T1000 (cell line): ENCODE measurements around the gene PPARD.
A peak's percentile ranks its signal among the peaks of the same experiment; 100 is the strongest.
"Not testable (repeated sequence)": the region's sequence is repeated elsewhere in the genome, so short reads cannot be mapped to it uniquely, and the experiment has no call there.

Experiments
- DNase-seq: peaks from one replicate; lab custom pipeline; 2025; ENCODE audit warnings: mixed read lengths; lab: John Stamatoyannopoulos, UW

The PPARD gene

DNA sequence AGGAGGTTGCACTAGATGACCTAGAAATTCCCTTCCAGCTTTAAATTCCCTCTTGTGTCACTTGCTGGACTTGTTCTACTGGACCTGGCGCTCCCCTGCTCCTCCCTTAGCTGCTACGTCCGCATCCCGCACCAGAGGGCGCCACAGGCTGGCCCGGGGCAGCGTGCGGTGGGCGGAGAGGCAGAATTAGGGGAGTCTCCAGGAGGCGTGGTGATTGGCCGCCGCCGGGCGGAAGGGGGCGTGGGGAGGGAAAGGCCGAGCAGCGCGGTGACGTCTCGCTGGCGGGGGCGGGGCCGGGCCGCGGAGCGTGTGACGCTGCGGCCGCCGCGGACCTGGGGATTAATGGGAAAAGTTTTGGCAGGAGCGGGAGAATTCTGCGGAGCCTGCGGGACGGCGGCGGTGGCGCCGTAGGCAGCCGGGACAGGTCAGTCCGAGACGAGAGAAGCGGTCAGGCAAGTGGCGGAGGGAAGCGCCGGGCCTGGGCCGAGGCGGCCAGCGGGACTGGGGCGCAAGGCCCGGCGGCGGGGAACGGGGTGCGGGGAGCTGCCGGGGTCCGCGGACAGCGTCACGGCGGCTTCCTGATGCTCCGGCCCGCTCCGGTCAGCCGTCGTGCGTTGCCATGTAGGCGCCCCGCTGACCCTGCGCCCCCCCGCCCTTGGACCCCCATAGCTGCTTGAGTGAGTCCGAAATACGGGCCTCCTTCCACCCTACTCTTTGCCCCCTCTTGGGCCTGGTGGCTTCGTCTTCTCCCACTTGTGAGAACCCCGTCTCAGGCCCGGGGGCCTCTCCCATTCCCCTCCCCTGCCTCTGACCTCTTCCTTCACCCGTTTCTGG, at the start of gene PPARD:
PPARD (plus strand) TSS at position 301 of the 834 bp plus-strand sequence. CDS start 68,530 bp downstream, outside the sequence.
- peak; percentile 99 for DNase-seq

DNA sequence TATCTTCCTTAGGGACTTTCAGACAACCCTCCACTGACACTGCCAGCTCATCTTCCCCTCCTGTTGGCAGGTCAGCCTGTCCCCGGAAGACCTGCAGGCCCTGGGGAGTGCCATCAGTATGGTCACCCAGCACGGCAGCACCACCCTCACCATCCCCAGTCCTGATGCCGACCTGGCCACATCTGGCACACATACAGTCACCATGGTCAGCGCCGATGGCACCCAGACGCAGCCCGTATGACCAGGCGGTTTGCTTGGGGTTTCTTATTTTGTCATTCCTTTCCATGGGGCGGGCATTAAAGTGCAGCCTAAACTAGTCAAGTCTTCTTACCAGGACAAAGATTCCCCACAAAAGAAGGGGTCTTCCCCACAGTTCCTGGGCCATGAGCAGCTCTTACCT, 48.7 kb upstream of the PPARD start:
- DNase-seq = no peak

DNA sequence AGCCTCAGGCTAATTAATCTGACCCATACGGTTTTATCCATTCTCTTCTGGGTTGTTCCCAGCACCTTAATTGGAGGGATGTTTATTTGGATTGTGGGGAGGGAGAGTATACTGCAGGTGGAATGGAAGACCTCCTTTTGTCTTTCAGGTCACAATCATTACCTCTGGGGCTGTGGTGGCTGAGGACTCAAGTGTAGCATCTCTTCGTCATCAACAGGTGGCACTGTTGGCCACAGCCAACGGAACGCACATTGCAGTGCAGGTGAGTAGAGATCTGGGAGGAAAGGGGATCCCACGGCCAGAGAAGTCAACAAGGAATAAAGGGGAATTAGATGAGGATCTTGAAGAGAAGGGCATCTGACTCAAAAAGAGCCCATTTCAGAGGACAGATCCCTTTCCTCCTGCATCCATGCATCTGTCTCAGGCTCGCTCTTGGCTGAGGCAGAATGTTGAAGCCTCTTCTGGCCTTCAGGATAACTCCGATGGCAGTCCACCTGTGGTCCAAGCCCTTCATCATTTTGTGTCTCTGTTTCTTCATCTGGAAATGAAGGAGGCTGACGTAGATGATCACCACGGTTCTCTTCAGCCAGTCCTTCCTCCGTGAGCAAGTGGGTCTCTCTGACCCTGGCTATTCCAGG, 47.9 kb upstream of the PPARD start:
- no peak for DNase-seq

DNA sequence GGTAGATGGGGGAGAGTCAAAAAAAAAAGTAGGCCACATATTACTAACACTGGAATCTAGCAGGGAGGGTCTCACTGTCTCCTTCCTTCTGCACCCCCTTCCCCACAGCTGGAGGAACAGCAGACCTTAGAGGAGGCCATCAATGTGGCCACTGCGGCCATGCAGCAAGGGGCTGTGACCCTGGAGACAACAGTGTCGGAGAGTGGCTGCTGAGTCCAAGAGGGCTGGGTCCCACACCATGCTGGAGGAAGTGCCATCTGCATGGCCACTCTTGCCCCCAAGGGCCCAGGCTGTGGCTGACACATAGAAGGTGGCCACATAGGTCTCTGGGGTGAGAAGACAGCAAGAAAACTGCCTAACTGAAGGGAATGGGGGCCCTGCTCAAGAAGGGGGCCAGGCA, 47.3 kb upstream of the PPARD start:
- no peak for DNase-seq

DNA sequence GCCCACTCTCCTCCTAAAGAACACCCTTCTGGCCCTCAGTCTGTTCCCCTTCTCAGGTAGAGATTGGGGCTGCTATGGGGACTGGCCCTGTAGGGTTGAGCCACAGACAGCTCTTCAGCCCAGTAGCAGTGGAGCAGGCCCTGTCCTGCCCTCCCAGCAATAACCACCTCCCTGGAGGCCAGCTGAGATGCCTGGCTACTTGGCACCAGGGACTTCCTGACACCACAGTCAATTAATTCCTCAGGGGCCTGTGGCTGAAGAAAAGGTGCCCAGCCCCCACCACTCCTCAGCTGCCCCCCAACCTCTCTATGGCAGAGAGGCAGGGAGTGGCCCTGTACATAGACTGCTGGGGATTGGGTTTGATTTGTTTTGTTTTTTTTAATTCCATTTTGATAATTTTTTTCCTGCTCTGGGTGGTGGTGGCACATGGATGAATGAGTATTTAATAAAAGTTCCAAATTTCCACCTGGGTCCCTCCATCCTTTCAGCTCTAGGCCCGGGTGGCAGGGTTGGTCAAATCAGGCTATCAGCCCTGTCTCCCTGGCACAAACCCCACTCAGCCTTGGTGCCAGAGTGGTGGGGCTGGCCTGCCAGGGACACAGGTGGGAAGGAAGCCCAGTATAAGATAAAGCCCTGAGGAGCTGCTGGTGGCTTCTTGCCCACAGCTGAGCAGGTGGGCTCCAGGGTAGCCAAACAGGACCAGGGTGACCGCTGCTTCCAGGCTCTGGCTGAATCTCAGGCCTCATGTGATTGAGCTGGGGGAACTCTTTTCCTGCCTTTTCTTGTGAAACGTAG, 46.6 kb upstream of the PPARD start:
- DNase-seq = no peak

DNA sequence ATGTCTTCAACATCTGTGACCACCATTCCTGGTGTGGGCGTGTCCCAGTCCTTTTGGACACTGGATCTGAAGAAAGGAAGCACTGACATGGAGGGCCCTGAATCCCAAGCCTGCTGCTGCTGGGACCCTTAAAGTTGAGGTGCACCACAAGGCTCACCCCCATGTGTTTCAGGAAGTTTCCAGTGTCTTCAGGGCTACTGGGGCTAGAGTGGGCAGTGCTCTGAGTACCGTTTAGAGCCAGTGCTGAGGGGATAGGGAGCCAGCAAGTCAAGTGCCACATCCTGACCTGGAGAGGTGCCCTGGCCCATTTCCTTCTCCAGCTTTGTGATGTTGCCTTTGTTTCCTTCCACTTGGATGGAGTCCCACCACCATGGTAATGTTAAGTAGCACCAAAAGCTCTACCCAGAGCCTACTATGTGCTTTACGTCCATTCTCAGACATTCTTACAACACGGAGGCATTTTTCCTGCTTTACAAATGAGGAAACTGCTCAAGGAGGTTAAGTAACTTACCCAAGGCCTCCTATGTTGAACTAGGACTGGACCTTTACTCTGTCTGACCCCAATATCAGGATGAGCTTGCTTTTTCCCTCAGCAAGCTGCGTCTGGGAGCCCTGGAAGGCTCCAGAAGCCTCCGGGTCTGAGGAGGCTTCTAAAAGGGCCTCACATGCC, 45.3 kb upstream of the PPARD start:
- DNase-seq = no peak

DNA sequence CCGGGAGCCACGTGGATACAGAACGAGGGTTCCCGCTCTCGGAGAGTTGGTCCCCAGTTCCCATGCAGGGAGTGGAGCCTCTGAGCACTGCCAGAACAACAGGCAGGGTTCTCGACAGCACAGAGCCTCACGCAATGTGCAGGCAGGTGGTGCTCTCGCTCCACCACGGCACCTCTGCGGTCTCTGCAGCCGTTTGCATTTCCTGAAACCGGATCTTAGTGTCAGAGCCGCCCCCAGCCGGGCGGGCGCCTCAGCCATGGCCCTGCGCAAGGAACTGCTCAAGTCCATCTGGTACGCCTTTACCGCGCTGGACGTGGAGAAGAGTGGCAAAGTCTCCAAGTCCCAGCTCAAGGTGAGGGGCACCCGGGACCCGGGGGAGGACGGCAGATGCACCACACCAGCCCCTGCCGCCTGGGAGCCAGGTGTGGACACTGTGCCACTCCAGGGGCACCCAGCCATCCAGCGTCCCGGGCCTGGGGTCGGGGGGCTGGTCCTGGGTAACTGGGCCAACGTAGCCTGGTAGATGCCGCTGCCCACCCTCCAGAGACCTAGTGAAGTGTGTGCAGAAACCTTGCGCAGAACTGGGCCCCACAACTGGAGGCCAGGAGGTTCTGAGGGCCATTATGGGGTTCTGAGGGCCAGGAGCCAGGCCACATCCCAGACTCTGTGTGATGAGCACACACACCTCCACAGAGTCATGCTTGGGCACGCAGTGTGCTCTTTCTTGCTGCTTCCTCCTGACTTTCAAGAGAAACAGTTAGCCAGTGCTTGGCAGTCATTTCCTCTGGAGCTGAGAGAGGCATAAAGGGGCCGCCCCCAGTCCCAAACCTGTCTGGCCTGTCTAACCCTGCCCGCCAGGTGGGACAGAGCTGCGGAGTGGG, 44.5 kb upstream of the PPARD start, which contains the start of gene DEF6:
DEF6 (plus strand) TSS at position 218 of the 881 bp plus-strand sequence; CDS start at position 257, 39 bp downstream.
- no peak for DNase-seq

DNA sequence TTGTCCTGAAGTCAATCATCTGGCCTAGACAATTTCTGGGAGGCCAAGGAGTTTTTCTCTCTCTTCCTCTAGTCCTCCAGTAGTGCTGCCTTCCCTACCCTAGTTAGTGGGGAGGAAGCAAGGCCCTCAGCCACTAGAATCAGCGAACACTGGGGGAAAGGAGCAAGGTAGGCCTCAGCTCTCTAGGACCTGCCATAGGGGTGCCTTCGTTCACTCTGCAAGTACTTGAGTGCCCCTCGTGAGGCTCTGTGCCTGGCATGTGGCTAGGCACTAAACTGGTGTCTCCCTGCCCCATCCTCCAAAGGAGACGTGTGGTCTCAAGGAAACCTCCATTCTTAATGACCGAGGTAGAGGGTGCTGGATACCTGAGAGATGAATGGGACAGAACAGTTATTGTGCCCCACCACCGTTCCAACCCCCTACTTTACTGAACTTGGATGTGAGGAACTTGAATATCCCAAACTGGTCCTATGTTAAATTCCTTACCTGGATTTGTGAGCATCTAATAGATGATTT, 43.7 kb upstream of the PPARD start:
- no peak for DNase-seq

DNA sequence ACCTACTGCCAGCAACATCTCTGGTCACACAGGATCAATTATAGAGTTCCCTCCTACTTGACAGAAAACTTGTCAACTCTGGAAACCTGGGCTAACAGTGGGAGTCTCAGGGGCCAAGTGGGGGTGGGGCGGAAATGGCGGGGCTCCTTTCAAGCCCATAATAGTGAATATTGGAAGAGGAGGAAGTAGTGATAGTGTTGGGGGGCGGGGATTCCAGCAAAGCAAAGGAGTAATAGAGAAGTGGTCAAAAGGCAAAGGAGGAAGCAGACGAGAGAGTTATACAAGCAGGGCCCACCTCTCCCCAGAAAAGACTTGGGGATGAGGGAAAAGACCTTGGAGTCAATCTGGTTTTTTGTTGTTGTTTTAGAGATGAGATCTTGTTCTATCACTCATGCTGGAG, 42.7 kb upstream of the PPARD start:
- no peak for DNase-seq

DNA sequence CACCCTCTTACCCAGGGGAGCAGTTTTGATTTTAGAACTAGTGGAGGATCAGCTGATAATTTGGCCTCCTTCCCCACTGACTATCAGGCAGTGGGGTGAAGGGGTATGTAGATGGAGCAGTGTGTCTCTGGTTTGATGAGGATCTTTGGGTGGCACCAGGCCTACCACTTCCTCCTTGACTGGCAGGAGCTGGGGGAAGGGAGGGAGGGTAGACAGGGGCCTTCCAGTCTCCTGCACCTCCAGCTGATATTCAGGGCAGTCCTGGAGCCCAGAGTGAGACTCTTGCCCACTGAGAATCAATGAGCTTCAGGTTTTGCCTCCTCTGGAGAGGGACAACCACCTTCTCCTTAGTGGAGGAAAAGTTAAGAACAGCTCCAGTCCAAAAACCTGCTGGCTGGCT, 41.5 kb upstream of the PPARD start:
- DNase-seq = no peak

DNA sequence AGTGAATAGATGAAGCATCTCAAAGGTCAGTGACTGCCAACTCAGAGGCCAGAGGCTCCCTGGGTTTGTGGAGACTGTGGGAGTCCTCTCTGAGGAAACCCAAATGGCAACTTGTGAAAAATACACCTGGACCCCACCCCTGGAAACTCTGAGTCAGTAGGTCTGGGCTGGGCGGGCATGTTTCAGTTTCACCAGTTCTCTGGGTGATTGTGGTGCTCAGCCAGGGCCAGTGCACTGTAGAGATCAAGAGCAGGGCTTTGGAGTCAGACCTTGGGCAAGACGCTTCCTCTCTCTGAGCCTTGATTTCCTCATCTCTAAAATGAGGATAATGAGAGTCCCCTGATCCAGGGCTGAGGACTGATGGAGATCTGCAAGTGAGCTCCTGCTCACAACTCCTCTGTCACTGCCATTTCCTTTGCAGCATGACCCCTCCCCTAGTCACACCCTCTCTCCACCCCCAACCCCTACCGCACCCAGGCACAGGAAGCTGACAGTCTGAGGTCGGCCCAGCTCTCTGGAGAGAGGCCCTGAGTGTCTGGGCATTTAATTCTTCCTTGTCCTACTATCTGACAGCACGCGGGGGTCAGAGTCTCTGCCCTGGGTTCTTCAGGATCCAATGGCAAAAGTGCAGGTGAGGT, 39.6 kb upstream of the PPARD start:
- no peak for DNase-seq

DNA sequence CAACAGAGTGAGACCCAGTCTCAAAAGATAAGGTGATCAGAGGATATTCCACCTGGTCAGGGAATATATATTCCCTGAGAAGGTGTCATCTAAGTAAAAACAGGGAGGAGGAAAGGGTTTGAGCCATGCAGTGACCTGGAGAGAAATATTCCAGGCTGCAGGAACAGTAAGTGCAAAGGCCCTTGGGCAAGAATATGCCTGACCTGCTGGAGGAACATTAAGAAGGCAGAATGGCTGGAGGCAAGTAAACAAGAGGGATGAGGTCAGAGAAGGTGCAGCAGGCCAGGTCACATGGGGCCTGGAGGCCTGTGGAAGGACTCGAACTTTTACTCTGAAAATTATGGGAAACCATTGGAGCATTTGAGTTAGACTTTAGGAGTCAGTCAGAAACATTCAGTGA, 38.1 kb upstream of the PPARD start:
- no peak for DNase-seq

DNA sequence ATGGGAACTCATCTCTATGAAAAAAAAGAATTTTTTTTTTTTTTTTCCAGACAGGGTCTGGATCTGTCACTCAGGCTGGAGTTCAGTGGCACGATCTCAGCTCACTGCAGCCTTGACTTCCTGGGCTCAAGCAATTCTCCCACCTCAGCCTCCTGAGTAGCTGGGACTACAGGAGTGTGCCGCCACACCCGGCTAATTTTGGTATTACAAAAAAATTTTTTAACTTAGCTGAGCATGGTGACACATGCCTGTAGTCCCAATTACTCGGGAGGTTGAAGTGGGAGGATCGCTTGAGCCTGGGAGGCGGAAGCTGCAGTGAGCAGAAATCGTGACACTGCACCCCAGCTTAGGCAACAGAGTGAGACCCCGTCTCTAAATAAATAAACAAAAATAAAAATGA, 37.2 kb upstream of the PPARD start:
- DNase-seq = no peak

DNA sequence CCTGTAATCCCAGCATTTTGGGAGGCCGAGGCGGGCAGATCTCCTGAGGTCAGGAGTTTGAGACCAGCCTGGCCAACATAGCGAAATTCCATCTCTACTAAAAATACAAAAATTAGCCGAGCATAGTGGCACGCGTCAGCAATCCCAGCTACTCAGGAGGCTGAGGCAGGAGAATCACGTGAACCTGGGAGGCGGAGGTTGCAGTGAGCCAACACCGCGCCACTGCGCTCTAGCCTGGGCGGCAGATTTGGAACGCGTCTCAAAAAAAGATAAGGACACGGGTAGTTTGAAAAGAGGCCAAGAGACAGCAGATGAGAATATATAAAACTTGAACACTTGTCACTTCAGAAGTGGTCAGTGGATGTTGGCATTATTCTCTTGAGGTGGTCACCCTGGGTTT, 35.2 kb upstream of the PPARD start:
- DNase-seq = not testable (repeated sequence)

DNA sequence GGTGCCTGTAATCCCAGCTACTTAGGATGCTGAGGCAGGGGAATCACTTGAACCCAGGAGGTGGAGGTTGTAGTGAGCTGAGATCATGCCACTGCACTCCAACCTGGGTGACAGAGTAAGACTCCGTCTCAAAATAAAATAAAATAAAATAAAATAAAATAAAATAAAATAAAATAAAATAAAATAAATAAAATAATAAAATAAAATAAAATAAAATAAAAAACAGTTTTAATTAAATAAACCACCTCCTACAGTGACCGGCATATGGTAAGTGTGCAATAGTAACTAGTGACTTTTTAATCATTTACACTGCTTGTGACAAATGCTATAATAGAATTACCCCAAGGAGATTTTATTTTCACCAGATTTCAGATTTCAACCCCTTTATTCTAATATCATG, 33.8 kb upstream of the PPARD start:
- DNase-seq = not testable (repeated sequence)

DNA sequence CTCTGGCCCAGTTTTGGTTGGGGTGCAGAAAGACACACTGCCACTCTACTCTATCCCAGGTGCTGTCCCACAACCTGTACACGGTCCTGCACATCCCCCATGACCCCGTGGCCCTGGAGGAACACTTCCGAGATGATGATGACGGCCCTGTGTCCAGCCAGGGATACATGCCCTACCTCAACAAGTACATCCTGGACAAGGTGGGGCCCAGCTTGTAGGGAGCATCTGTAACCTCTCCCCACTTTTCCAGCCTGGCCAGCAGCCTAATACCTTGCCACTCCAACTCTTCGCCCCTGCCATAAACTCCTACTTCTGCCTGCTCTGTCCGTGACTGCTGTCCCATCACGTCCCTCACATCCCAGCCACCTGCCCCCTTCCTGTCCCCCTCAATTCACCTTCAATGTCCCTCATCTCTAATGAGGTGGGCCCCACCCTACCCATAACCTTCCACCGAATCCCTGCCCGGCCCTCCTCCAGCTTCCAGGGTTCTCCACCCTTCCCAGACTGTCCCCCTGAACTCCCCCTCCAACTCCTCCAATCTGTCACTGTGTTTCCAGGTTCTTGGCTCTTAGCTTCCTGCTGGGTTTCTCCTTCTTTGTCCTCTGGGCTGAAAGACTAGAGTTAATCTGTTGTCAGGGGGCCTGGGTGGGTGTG, 32.6 kb upstream of the PPARD start:
- no peak for DNase-seq

DNA sequence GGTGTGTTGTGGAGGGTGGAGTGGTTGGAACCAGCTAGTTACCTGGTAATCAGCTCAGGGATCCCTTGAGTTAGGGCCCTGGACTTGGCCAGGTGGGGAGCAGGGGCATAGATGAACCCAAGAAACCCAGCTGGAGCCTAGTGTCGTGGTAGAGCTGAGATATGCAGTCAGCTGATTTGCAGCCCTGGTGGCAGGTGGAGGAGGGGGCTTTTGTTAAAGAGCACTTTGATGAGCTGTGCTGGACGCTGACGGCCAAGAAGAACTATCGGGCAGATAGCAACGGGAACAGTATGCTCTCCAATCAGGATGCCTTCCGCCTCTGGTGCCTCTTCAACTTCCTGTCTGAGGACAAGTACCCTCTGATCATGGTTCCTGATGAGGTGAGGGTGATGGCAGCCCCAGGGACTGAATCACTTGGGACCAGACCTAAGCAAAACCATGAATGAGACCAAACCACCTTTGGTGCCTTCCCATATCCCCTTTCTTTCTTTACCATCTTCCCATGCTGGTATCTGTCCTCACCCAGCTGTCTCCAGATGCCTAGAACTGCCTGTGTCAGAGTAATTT, 32.0 kb upstream of the PPARD start:
- DNase-seq = no peak

DNA sequence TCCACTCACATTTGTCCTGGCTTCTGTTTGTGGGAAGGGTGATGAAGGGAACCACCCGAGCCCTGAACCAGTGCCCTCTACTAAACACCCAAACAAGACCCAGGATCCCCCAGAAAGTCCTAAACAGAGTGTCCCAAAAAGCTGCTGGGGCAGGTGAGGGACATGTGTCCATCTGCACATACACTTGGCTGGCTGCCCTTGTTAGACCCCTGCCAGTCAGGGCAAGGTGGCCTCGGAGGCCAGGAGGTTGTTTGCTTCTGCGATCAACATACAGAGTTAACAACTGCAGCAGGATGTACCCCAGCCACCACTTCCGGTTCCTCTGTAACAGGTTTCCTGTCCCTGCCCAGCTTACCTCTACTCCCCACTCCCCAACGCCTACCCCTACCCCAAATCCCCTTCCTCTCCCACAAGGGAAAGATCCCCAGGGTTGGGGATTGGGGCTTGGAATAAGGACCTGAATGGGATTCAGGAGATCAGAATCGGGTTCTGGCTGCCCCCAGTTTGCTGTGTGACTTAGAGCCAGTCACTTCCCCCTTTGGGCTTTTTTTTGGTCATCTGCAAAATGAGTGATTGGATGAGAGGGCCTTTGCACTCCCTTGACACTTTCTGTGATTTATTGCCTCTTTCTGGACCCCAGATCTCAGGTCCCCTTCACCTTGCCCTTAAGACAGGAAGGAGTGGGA, 30.8 kb upstream of the PPARD start:
- DNase-seq = no peak
